ENCODE results near the gene CMTM3.
"Not testable (repeated sequence)": the region's sequence is repeated elsewhere in the genome, so short reads cannot be mapped to it uniquely, and the experiment has no call there.

Gene CMTM3, protein sequence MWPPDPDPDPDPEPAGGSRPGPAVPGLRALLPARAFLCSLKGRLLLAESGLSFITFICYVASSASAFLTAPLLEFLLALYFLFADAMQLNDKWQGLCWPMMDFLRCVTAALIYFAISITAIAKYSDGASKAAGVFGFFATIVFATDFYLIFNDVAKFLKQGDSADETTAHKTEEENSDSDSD

DNA sequence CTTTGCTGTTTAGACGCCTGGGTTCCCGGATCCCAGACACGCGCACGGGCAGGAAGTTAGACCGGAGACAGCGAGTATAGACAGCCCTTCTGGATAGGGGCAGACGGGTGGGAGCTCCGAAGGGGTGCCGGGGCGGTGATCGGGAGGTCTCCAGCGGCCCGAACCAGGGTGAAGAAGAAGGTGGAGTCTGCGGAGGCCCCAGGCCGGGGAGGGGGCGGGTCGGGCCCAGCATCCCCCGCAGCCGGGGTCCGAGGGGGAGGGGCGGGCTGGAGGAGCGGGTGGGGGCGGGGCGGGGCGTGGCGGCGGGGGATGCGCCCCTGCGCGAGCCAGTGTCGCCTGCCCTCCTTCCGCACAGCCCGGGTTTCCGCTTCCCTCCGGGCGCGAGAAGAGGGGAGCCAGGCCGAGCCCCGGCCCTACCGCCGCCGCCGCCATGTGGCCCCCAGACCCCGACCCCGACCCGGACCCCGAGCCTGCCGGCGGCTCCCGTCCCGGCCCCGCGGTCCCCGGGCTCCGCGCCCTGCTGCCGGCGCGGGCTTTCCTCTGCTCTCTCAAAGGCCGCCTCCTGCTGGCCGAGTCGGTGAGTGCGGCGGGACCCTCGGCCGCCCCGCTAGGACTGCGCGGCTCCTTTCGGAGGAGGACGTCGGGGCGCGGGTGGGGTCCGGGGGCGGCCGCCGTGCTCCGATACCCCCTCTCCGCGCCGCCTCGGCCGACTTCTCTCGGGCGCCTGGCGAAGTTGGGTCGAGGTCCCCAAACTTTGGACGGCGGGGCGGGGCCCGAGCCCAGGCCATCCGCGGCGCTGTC lies at the start of gene CMTM3:
Gene CMTM3 (plus strand): TSS at position 329 of the 801 bp plus-strand sequence. CDS start 102 bp downstream, at position 431.
- DNase-seq (ENCODE audit: insufficient read length, low spot score) (peak; percentile 60), FAIRE-seq (no peak)

DNA sequence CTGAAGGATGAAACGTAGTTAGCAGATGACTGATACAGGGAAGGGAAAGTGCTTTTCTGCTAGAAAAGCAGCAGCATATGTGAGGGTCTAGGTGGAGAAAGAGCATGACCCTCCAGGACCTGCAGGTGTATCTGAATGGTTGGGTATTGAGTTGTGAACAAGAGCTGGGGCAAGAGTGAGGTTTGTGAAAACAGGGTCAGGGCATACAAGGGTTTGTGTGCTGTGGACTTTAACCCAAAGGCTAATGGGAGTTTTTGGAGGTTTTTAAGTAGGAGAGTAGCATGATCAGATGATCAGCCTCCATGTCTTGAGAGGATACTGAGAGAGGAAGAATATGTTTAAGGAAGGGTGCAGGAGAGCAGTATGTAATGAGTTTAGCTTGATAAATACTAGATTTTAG lies 44.4 kb upstream of the CMTM3 start:
- no peak for DNase-seq (ENCODE audit: insufficient read length, low spot score)

DNA sequence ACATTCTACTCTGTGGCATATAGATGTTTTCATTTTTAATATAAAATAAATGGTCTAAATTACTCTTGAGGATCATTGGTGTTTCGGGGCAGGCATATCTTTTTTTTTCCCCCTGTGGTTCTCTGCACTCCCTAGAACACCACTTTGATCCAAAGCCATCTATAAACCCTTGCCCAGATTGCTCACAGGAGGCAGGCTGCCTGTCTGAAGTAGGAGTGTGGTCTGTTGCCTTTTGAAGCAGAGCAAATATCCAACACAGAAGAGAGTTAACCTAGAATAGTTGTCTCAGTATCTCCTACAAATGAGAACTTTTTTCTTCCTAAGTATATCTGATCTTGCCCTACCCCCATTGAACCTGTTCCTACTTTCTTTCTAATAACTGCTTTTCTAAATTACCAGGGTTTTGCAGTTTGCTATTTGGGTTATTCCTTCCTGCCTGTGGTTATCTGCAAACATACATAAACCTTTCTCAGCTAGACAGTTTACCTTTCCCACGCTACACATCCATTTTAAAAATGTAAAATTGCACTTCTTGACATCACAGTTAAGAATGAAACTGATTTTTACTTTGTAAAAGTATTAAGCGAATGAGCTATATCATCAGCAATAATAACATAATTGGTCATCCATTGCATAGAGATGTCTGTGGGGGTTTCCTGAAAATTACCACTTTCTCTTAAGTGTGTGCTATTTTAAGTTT lies 43.0 kb upstream of the CMTM3 start:
- DNase-seq (ENCODE audit: insufficient read length, low spot score), result no peak
- FAIRE-seq, result no peak

More for the DNA sequence above, 44.4 kb upstream of the CMTM3 start:
- no peak for FAIRE-seq

DNA sequence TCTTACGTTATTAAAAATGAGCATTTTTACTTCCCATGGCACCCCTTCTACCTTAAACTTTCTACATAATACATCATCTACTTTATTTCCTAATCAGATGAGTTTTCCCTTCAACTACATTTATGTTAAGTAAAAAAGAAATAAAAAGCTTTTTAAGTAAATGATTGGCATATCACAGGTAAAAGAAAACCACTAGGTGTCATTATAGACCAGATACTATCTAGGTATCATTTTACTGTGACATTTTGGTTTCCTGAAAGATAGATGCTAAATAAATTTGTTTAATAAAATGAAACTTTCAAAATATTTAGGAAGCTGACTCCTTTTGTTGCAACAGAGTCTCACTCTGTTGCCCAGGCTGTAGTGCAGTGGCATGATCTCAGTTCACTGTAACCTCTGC lies 42.1 kb upstream of the CMTM3 start:
- DNase-seq (ENCODE audit: insufficient read length, low spot score) (no peak), FAIRE-seq (no peak)

DNA sequence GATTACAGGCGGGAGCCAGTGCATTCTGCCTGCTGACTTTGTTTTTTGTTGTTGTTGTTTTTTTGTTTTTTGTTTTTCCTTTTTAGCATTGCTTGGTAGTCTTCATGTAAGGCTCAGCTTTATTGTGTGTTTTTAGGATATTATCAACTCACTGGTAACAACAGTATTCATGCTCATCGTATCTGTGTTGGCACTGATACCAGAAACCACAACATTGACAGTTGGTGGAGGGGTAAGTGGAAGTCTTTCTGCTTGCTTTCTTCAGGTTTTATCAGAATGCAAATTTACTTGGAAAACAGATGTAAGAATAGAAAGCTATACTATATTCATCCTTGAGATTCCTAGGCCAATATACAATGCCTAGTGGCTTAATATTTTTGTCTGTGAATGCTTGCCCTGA lies 41.5 kb upstream of the CMTM3 start:
- no peak for FAIRE-seq

DNA sequence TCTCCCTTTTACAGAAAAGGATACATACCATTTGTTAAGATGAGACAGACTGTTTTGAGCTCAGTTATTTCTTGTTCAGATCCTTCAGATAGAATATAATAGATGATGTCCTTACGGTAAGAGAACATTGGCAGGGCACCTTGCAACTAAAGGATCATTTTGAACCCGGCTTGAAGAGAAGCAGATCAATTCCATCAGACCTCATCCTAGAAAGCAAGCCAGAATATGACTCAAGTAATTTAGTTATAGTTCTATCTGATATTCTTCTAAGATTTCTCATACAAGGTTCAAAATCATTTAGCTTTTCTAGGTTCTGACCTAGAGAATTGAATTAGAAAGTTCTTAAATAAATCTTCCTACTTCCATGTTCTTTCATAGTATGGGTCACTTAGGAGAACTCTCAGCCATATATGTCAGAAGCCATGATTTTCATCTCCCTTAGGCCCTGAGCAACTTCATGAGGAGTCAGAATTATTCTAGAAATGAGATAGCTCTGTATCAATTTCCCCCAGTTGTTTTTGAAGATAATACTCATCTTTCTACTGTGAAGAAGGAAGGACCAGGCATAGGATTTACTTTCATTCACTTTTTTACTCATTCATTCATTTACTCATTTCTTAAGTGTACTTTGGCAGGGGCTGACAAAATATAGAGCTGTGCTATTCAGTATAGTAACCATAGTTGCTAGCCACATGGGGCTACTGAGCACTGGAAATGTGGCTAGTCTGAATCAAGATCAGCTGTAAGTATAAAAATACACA lies 40.8 kb upstream of the CMTM3 start:
- FAIRE-seq (no peak), DNase-seq (ENCODE audit: insufficient read length, low spot score) (no peak)

More for the DNA sequence above, 41.5 kb upstream of the CMTM3 start:
- DNase-seq (ENCODE audit: insufficient read length, low spot score), result no peak

DNA sequence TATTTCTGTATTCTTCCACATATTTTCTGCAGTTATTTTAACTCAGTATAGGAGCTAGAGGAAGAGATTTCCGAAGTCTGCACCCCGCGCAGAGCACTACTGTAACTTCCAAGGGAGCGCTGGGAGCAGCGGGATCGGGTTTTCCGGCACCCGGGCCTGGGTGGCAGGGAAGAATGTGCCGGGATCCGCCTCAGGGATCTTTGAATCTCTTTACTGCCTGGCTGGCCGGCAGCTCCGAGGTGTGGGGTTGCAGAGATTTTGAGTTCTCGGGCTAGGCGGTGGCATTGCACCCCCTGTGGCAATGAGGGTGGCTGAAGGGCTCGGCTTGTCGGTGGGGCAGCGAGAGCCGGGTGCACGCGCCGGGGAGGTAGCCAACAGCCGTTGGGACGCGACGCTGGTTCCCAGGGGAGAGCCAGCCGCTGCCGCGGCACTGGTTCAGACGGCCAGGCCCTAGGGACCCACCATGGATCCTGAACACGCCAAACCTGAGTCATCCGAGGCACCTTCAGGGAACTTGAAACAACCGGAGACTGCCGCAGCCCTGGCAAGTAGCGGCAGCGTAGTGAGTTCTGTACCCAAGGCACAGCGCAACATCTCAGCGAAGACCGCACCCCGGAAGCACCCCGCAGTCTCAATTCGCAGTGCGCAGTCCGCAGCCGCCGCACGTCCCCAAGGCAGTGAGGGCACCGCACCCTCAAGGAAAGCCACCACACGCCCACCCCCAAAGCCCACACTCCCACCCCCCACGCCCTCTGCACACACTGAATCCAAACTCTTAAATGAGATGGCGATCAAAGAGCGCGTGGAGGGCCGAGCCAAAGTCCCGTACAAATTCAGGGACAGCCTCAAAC lies 38.2 kb upstream of the CMTM3 start, which contains the start of gene CMTM1:
Gene CMTM1 (plus strand): TSS at position 389 of the 851 bp plus-strand sequence. CDS start 75 bp downstream, at position 464.
- DNase-seq (ENCODE audit: insufficient read length, low spot score), result no peak
- no peak for FAIRE-seq

DNA sequence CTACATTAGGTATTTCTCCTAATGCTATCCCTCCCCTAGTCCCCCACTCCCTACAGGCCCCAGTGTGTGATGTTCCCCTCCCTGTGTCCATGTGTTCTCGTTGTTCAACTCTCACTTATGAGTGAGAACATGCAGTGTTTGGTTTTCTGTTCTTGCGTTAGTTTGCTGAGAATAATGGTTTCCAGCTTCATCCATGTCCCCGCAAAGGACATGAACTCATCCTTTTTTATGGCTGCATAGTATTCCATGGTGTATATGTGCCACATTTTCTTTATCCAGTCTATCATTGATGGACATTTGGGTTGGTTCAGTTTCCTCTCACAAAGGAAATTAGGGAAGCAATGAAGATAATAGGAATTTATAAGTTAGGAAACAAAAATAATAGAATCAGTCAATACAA lies 37.2 kb upstream of the CMTM3 start:
- FAIRE-seq; DNase-seq (ENCODE audit: insufficient read length, low spot score): not testable (repeated sequence)

DNA sequence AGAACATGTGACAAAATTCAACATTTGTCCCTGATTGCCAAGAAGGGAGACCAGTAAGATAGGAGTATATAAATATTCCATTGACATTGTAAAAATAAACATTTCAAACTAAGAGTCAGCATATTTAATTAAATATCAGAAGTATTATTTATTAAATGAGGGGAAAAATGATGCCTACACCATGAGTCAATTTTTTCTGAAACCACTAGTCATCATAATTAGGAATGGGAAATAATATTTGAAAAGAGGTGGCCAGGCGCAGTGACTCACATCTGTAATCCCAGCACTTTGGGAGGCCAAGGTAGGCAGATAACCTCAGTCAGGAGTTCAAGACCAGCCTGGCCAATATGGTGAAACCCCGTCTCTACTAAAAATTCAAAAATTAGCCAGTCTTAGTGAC lies 36.1 kb upstream of the CMTM3 start:
- no peak for DNase-seq (ENCODE audit: insufficient read length, low spot score)
- no peak for FAIRE-seq

DNA sequence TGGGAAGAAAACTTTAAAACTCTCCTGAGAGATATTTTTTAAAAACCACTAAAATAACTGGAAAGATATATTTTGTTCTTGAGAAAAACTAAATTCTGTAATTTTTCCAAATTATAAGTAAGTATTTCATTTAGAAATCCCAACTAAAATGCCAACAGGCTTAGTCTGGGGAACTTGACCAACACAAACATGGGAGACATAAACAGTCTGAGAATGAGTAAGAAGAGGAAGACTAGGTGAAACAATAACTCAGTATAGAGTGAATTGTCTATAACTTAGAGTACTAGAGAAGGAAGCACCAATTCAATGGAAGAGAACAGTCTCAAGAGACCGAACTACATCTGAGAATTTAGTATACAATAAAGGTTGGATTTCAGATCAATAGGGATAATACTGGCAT lies 35.4 kb upstream of the CMTM3 start:
- FAIRE-seq, result no peak

DNA sequence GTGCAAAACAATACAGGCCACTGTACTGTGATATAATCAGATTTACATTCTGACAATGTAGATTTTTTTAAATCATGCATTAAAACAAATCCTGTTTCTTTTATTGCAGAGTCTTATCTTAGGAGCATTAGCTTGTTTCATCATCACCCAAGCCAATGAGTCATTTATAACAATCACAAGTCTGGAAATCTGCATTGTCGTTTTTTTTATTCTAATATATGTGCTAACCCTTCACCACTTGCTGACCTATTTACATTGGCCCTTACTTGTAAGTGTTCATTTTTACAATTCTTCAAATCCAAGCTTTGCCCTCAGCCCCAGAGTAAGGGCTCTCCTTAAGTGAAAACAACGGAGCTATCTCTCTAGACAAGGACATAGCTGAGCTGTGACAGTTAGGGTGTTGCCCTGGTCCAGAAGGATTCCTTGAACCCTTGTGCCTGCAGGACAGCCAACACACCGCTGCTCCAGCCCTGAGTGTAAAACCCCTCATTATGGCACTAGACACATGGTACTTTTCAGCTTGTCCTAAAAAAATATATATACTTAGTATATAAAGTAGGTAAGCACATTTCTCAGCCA lies 34.6 kb upstream of the CMTM3 start:
- FAIRE-seq, result no peak
- no peak for DNase-seq (ENCODE audit: insufficient read length, low spot score)

More for the DNA sequence above, 35.4 kb upstream of the CMTM3 start:
- no peak for DNase-seq (ENCODE audit: insufficient read length, low spot score)

DNA sequence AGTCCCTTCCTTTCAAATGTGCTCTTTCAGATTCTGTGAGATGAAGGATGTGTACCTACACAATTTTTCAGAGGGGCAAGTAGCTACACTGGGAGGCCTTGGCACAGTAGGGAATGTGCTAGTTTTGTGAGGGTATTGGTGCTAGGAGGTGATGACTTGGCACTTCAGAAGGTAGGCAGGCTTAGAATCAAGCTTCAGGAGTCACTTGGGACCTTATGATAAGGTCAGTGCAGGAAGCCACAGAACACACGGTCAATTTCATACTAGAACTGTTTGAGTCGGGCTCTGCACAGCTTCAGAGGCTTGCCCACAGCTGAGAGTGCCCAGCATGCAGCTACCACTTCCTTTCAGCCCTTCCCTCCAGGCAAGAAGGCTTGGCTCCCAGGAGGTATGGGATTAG lies 32.1 kb upstream of the CMTM3 start:
- FAIRE-seq (no peak), DNase-seq (ENCODE audit: insufficient read length, low spot score) (no peak)

DNA sequence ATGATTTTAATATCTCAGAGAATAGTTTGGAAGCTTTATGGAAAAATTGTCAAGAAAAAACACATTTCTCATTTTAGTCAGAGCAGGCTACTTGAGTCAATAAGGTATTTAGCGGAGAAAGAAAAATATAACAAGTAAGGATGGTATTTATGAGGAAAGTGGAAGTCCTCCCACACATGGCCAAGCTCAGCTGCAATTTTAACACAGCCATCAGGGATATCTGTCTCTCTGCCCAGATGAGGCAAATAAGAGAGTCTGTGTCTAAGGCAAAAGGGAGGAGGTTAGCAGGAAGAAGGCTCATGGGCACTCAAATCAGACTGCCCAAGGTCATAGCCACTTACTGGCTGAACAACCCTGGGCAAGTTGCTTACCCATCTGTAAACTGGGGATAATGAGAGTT lies 30.4 kb upstream of the CMTM3 start:
- no peak for FAIRE-seq

DNA sequence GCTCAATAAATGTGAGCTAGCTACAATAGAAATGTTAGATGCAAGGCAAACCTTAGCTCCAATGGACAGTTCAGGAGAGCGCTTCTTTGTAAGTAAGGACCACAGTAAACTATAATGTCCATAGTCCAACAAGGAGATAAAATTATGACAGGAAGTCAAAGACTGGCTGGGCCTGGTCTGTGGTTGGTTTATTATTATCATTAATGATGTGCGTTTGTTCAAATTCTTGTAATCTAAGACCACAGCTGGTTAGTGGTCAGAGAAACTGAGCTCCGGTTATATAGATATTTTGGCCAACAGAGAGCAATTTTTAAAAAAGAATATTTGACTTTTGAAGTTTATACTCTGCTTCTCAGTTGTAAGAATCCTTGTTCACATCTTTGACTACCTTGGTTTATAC lies 30.0 kb upstream of the CMTM3 start:
- DNase-seq (ENCODE audit: insufficient read length, low spot score) (no peak), FAIRE-seq (no peak)

More for the DNA sequence above, 30.4 kb upstream of the CMTM3 start:
- DNase-seq (ENCODE audit: insufficient read length, low spot score), result no peak

DNA sequence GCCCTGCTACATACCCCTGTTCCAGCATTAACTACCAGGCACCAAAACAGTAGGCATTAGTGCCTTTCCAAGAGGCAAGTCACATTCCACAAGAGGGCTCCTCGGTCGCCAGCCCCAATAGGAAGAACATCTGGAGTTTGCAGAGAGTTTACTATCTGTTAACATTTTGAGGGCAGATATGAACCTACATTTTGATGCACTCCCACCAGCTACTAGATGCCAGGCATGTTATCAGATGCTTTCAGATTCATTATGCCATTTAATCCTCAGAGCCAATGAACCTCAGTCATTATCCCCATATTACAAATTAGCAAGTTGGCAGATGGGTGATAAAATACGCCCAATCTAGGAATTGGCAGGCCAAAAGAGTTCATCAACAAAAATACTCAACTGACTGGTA lies 29.4 kb upstream of the CMTM3 start:
- no peak for FAIRE-seq
- no peak for DNase-seq (ENCODE audit: insufficient read length, low spot score)

DNA sequence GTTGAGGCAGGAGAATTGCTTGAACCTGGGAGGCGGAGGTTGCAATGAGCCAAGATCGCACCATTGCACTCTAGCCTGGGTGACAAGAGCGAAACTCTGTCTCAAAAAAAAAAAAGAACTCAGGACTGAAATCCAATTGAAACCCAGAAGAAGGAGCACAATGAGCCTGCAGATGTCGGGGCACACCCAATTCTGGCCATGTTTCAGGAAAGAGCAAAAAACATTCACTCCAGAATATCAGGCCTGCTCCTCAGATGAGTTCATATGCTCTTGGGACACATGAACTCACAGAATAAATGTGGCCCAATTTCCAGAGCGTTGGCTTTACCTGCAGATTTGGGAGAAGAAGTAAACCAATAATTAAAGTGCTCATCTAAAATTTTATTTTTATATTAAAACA lies 28.2 kb upstream of the CMTM3 start:
- DNase-seq (ENCODE audit: insufficient read length, low spot score) (no peak), FAIRE-seq (no peak)

DNA sequence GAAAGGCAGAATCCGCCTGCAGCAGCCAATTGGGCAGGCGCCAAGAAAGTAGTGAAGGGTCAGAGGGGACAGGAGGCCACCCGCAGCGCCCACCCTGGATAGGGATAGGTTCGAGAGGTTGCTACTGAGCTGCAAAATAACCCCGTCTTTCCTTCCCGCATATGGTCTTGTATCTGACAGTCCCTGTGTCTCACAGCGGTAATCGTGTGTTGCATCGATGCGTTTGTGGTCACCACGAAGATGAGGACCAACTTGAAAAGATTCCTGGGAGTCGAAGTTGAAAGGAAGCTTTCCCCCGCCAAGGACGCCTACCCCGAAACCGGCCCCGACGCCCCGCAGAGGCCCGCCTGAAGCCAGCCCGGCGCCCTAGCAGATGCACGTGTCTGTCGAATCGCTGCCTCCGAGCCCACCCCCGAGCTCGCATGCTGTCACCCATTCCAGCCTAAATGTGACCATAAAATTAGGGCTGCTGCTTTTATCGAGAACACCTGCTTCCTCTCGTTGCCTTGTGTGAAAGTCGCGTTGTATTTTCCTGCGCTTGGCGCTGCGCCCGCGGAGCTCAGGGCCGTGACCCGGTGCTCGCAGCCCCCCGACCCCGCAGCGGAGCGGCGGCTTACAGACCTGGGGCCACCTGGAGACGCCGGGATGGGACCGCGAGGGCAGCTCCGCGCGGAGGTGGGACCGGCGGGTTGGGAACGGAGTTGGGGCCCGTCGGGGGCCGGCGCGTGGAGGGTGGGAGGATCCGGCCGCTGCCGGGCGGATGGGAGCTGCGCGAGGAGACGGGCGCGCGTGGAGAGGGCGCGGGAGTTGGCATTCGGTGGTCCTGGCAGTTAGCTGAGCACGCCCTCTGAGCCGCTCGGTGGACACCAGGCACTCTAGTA lies 25.6 kb upstream of the CMTM3 start, which contains the start of gene CMTM2:
Gene CMTM2 (plus strand): TSS at position 813 of the 881 bp plus-strand sequence. CDS start 145 bp downstream, outside the sequence.
- DNase-seq (ENCODE audit: insufficient read length, low spot score), result no peak
- FAIRE-seq, result no peak

DNA sequence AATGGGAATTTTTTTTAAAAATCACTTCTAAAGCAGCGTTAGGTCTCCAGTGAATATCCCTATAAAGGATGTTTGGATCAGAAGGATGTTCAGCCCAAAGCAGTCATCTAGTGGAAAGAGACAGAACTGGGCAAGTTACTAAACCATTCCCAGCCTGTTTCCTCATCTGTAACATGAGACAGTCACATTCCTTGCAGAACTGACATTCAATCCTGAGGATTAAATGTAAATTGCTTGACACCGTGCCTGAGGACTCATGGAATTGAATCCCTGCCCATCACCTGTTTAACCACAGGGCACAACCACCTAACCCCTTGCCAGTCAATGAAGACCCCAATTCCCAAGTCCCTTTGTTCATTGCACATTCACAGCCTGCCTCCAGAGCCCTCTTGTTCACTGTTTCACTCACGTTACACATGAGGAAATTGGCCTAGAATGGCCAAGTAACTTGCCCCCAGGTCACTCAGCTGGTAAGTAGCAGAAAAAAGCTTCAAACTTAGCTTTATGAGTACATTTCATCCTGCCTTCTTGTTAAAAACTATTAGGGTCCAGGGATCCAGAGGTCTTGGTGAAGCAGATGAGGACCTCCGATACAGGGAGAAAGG lies 23.8 kb upstream of the CMTM3 start:
- DNase-seq (ENCODE audit: insufficient read length, low spot score), result no peak
- FAIRE-seq, result no peak
